HL-60 (cell line): ENCODE results near the gene AKAP5.

Source experiments
- GABPA ChIP-seq: IDR thresholded peaks from 2 replicates; pipeline ENCODE4 v1.6.1; 2012; ENCODE audit warnings: low read depth
- POLR2AphosphoS5 ChIP-seq: IDR thresholded peaks from 2 replicates; pipeline ENCODE4 v1.6.1; 2012; ENCODE audit warnings: low read depth
- REST ChIP-seq: IDR thresholded peaks from 2 replicates; pipeline ENCODE4 v1.6.1; 2012; ENCODE audit warnings: low read depth; ENCODE audit not compliant: insufficient replicate concordance
- TF ChIP-seq, protein P1 (sequence below): IDR thresholded peaks from one replicate; pipeline ENCODE4 v1.5.1; 2011; ENCODE audit warnings: low read length, control low read depth, inconsistent platforms; ENCODE audit not compliant: insufficient read depth

GRCh38 chr14:64450255-64450654 is 15.0 kb upstream of the AKAP5 start:
- TF ChIP-seq, protein P1, sequence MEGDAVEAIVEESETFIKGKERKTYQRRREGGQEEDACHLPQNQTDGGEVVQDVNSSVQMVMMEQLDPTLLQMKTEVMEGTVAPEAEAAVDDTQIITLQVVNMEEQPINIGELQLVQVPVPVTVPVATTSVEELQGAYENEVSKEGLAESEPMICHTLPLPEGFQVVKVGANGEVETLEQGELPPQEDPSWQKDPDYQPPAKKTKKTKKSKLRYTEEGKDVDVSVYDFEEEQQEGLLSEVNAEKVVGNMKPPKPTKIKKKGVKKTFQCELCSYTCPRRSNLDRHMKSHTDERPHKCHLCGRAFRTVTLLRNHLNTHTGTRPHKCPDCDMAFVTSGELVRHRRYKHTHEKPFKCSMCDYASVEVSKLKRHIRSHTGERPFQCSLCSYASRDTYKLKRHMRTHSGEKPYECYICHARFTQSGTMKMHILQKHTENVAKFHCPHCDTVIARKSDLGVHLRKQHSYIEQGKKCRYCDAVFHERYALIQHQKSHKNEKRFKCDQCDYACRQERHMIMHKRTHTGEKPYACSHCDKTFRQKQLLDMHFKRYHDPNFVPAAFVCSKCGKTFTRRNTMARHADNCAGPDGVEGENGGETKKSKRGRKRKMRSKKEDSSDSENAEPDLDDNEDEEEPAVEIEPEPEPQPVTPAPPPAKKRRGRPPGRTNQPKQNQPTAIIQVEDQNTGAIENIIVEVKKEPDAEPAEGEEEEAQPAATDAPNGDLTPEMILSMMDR, result no peak
- no peak for TF ChIP-seq REST
- TF ChIP-seq POLR2AphosphoS5, result no peak
- no peak for TF ChIP-seq GABPA
